SIG-M5 (cell line): Measurements from ENCODE around the gene TBC1D22B.
"Not testable (repeated sequence)": the region's sequence is repeated elsewhere in the genome, so short reads cannot be mapped to it uniquely, and the experiment has no call there.

ENCODE experiments used
- DNase-seq: peaks from one replicate; lab custom pipeline; 2025; lab: John Stamatoyannopoulos, UW

TBC1D22B gene

DNA sequence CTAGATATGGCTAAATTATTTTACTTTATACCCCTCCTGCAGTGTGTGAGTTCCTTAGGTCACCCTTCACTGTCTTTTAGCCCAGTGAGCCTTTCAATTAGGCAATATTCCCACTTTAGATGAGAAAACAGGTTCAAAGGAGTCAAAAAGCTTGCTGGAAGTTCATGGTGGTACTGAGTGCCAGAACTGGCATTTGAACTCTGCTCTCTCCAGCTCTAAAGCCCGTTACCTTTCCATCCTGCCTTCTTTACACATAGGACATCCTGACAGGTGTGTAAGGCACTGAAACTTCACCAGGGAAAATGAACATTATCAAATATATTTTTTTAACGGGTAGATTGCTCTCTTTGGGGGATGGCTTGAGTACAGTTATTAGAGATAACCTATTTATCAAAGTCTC lies 11.5 kb downstream of the TBC1D22B start:
- no peak for DNase-seq

DNA sequence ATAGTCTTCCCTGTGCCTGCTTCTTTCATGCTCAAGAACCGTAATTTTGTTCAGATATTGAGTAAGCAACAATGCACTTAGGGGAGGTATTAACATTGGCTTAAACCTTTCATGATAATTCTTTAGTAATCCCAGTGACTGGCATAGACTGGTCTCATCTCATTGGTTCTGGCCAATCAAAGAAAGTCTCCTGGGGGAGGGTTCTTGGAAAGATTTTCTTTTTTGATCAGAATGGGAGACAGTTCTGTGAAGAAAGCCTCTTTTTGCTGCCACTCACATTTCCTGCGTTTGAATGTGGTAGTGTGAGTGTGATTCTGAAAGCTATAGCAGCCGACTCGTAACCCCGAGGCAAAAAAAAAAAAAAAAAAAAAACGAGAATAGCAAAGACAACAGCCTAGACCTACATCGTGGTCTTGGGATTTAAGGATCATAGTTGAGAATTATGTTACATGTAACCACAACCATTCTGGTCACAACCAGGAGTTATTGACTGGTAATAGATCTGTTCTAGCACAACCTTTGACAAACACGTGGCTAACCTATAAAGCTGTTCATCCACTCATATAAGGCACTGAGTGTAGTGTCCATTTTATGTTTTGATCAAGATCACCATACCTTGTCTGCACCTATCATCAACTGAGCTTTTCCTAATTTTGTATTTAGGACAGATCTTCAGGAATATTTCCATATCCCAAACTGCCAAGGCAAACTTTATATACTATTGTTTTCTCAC lies 15.4 kb downstream of the TBC1D22B start:
- no peak for DNase-seq

DNA sequence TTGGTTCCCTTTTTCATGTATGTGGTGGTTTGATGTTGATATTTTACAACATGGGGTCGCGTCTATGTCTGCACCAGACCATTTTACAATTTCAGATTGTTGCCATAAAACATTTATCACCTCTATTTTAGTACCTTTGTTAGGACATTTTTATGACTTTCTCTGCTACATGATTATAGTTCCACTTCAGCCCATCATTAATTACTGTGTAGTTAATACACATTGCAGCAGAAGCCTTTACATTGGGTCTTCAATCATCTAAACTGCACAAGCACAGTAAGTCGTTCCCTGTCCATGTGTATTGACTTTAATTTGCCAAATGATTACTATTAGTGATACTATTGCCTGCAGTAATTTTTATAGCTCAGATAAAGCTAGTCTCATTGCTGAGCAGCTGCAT lies 16.1 kb downstream of the TBC1D22B start:
- DNase-seq = no peak

DNA sequence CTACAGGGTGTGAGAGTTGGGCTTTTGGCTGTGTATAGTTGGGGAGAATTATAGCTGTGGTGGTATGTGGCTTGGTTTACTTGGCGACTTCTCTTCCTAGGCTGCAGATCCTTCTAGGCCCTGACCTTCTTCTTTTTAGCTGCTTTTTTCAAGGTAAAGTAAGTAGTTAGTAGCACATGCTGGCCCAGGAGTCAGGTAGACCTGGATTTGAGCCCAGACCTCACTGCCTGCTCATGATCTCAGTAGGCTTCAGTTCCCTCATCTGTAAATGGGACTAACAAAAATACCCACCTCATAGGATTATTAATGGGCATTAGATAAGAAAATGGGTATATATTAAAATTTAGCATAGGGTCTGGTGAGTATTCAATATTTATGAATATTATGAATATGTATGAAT lies 17.8 kb downstream of the TBC1D22B start:
- DNase-seq = no peak

DNA sequence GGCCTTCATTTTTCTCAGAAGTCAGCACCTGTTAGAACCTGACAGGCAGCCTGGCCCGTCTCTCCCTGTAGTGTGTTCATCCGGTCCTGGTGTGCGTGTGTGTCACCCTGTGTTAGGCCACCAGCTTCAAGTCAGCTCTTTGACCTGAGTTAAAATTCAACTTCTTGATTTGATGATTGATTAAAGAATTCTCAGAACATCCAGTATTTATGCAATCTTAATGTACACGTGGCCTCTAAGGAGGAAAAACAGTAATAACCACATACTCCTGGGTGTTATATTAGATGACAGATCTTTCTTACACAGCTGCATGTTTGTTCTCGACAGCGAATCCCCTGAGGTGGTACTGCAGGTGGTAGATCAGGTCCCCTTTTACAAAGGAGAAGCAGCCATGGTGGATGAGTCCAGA lies 19.4 kb downstream of the TBC1D22B start:
- DNase-seq = no peak

DNA sequence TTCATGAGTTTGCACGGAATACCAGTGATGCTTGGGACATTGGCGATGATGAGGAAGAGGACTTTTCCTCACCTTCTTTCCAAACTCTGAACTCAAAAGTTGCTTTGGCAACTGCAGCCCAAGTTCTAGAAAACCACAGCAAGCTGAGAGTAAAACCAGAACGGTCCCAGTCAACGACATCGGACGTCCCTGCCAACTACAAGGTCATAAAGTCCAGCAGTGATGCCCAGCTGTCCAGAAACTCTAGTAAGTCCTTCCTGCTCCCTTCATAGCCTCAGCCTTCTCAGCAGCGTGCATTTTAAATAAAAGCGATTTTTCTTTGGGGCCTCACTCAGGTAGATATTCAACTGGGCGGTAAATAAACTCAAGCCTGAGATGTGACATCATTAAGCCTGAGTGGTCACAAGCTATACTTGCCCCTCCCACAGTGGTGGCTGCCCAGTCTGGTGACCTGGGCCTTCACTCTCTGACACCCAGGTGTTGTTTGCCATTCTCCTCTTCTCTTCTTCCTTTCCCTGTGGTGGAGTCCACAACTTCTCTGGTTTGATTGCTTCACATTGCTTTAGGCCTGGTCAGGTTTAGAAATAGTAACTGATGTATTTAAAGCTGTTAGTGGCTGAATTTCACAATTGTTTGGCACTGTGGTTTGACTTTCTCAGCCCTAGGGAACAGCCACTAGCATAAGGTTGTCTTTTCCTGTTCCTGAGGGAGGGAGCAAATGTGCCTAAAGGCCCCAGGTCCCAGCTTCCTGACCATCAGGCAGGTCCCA lies 22.0 kb downstream of the TBC1D22B start:
- DNase-seq = peak; percentile 52

DNA sequence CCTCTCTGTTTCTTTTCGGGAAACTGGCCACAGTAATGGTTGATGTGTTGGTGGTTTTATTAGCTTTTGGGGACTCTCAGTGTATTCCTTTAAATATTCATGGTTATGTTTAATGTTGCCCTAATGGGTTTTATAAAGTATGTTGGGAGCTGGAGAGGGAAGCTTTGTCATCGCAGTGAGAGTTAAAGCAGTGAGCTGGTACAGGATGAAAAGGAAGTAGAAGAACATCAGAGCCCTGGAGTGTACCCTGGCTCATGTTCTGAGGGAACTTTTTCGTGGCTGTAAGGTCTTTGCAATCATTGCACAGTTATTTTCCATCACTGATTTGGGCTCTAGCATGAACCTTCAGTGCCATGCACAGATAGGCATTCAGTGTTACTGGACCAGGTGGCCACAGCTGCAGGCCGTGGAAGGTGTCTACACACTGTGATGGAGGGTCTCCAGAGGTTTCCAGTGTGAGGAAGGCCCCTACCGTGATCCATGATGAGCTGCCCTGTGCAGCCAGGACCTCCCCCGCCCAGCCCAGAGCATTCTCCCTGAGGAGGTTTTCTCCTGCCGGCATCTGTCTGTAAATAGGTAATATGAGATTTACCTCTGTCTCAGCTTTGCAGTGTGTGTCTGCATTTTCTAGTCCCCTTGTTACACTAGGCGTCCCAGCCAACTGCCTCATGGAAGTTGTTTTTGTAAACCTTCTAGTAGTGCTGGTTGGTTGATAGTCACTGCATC lies 22.8 kb downstream of the TBC1D22B start:
- no peak for DNase-seq

DNA sequence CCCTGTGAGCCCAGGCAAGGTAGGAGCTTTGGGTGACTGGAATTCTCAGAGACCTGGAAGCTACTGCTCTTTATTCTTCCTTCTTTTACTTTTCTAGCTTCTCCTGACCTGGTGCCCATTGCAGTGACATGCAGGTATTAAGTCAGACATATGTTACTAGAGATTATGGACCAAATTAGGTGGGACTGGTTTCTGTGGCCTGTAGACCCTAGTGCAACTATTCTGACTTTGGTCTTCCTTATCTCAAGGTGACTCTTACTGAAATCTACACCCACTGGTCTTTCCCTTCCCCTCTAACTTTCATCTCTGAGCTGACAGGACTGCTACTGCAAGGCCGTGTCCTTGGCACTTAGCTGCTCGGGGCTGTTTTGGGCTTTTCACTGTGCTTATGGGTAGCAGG lies 24.8 kb downstream of the TBC1D22B start:
- no peak for DNase-seq

DNA sequence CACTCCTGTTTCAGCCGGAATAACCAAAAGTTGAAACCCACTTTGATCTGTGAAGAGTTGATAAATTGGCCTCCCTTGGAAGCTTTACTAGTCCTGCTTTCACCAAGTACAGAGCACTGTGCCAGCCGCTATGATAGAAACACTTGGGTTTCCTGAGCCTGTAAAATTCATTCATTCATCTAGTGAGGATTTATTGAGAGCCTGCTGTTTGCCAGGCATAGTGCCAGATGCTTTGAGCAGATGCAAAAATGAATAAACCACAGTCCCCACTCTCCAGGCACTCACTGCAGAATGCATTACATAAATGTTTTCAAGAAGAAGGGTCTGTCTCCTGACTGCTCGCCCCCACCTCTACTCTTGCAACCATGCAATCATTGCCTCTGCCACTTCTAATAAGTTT lies 25.7 kb downstream of the TBC1D22B start:
- DNase-seq = no peak

DNA sequence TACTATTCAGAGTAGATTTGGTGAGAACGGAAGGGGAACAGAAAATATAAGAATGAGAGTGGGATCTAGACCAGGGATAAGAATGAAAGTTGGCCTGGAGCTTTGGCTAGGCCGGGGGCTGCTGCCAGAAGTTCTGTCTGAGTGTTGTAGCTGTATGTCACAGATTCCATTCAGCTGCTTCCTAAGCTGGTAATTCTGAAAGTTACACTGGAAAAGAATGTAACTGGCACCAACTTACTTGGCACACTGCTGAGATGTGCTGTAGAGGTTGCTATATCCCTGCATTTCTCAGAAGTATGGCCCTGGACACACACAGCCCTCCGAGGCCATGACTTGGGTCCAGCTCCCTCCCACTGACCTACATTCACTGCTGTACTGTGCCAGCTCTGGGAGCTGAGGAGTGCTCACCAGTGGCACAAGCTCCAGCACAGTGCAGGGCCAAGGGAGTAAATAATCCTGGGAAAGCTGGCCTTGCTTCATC lies 26.1 kb downstream of the TBC1D22B start:
- DNase-seq = no peak

DNA sequence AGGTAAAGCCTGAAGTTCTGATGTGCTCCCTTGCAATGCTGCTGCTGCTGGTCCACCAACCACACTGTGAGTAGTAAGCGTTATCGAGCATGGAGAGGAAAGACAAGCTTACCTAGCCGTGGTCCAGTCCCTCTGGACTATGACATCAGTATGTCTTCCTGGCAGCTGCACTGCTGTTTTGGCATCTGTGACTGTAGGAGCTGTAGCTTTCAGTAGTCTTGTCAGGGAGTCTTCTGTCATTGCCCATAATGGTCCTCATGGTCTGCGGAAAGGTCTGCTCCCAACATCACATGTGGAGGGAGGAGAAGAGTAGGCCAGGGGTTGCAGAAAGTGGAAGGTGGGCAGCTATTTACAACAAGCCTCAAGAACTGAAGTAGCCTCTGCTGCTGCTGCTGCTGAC lies 27.2 kb downstream of the TBC1D22B start:
- no peak for DNase-seq

DNA sequence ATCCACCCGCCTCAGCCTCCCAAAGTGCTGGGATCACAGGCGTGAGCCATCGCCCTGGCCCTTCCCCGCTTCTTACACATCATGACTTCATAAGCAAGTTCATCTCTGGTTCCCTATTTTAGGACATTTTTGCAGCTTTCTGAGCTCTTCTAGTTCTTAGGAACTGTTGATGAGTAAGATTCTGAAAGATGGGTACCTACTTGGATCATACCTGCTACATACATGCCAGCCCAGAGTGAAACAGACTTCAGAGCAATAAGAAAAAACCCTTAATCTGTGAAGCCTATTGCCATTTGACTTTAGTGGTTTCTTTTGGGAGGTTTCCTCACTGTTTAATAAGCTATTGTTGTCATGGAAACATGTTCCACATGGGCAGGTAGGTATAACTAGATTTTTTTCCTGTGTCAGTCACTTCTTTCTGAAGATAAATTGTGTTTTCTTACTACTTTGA lies 28.3 kb downstream of the TBC1D22B start:
- no peak for DNase-seq

DNA sequence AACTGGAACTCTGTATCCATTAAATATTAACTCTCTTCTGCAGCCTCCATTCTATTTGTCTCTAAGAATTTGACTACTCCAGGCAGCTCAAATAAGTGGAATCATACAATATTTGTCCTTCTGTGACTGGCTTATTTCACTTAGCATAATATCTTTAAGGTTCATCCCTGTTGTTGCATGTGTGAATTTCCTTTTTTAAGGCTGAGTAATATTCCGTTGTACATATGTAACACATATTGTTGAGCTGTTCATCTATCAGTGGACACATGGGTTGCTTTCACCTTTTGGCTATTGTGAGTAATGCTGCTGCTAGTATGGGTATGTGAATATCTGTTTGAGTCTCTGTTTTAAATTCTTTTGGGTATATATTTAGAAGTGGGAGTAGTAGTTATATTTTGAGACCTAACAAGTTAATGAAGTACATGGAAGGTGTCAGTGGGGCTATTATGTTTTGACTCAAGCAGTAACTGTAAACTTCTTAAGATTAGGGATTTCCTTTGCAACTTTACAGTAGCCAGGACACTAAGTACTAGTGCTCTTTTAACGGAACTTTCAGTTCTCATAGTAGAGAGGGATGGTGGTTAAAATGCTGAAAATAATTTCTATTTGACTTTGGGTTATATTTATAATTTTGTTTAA lies 30.1 kb downstream of the TBC1D22B start:
- no peak for DNase-seq

DNA sequence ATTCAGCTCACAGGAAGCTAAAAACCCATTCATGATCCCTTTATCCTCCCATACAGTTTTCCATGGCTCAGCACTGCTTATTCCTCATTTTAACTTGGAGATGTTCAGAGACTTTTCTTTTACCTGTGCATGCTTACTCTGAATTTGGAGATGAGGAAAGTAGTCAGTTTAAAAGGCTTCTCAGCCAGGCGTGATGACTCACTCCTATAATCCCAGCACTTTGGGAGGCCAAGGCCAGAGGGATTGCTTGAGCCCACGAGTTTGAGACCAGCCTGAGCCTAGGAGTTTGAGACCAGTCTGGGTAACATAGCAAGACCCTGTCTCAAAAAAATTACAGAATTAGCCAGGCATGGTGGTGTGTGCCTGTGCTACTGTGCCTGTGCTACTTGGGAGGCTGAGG lies 30.7 kb downstream of the TBC1D22B start:
- DNase-seq = no peak

DNA sequence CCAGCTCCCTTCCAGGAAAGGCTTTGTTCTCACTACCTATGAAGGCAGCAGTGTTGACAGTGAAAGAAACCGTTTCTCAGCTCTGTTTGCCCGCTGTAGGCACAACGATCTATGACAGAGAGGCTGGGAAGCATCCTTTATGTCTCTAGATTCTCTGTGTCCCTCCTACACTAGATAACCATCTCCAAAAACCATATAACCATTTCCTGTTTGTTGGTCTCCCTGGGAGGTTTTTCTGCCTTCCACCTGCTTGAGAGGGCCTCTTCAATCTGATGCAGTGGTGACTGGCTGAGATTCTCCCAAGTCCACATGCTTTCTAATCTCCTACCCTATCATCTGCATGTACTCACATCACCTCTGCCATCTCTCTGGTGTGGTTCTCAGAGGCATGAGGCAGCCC lies 32.4 kb downstream of the TBC1D22B start:
- DNase-seq = no peak

DNA sequence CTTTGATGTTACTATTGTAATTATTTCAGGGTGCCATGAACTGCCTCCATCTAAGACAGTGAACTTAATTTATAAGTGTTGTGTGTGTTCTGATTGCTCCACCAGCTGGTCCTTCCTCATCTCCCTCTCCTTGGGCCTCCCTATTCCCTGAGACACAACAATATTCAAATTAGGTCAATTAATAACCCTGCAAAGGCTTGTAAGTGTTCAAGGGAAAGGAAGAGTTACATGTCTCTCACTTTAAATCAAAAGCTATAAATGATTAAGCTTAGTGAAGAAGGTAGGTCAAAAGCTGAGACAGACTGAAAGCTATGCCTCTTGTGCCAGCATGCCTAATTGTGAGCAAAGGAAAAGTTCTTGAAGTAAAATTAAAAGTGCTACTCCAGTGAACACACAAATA lies 35.9 kb downstream of the TBC1D22B start:
- DNase-seq = no peak

DNA sequence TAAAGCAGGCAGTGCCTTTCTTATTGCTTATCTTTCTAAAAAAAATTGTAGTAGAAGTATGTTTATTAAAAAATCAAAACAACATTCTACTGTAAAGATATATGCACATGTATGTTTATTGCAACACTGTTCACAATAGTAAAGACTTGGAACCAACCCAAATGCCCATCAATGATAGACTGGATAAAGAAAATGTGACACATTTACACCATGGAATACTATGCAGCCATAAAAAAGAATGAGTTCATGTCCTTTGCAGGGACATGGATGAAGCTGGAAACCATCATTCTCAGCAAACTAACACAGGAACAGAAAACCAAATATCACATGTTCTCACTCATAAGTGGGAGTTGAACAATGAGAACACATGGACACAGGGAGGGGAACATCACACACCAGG lies 40.1 kb downstream of the TBC1D22B start:
- not testable (repeated sequence) for DNase-seq

DNA sequence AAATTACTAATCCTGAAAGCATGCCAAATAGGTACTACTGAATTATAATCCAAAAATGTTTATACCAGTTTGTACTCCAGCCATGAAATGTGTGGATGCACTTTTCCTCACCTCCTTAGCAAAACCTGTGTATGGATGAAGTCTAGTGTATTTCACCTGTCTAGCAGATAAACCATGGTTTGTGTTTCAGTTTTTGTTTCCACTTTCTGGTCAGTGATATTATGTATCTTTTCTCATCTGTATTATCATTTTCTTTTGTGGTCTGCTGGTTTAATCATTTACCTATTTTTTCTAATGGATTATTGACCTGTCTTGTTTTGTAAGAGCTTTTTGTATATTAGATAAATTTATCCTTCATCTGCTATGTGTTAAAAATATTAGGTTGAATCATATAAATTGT lies 41.4 kb downstream of the TBC1D22B start:
- no peak for DNase-seq

DNA sequence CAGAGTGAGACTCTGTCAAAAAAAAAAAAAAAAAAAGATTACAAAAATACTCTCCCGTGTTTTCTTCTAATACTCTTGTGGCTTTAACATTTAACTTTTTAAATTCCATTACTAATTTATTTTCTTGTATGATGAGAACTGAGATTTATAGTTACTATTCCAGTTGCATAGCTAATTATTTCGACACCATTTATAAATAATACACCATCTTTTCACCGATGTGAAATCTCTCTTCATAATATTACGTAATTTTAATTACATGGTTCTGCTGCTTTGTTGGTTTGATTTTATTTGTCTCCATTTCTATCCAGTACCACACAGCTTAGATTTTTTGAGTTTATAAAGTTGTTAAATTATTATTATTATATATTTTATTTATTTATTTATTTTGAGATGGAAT lies 42.4 kb downstream of the TBC1D22B start:
- DNase-seq = no peak

DNA sequence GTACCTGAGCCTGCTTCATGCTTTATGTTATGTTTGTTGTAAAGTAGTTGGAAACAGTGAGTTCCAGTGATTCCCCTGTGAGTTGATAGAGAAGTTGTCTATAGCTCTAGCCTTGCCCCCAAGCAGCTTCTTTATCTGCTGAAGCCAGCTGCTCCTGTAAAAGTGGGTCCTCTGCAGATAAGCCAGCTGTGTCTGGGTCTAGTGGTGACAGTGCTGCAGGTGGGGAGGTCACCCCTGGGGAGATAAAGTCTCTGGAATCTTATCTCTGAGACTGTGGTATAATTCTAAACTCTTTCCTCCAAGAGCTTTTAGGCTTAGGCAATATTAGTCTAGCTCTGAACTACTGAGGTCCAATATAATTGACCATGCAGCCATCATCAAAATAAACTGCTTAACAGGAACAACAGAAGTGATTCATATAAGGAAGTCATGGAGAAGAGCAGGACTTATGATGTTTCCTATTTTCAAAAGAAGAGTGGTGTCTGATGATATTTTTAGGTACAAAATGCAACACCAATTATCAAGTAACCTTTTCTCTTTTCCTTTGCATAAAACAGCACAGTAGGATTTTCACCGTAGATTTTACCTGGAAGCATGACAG lies 44.6 kb downstream of the TBC1D22B start:
- no peak for DNase-seq

DNA sequence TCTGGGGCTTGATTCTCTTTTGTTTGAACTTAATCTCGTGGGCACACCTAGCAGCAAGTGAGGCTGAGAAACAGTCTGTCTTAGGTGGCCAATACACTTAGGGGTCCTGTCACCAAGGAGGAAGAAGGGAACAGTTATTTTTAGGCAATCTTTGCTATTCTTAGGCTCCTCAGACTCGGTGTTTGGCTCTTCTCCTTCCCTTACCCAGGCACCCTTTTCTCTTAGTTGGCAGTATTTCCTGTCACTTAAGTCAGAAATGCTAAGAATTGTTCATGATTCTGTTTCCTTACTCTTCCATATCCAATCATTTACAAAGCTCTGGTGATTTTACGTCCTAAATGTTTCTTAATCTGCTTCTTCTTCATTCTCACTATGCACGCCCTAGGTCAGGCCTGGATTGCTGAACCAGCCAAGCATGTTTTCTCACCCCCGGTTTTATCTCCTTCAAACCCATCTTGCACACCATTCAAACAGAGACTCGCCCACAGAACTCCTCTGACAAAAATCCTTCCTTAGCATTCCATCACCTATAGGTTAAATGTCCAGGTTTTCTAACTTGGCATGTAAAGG lies 45.6 kb downstream of the TBC1D22B start:
- DNase-seq = no peak
